Right cardiac atrium (tissue), 5 donors: ENCODE data around the gene DHRS3. TPM values are rescaled to one million over a fixed set of nuclear protein-coding genes. Genes with fewer than 3 reads are reported as not detected.
"Not testable (repeated sequence)": the region's sequence is repeated elsewhere in the genome, so short reads cannot be mapped to it uniquely, and the experiment has no call there.

ENCODE experiments used
- ATAC-seq, 2 donors: fragments of 200-7000 bp; cut with Tn5 transposase; one replicate each; pipeline versions ENCODE4 v1.8.0 to v1.9.1; 2020; ENCODE audit warnings: moderate library complexity in 2 of 2, mild to moderate bottlenecking in 1 of 2
- DNase-seq, 3 donors: peaks; one replicate each; pipeline ENCODE4 v3.0.0-alpha.2; 2020
- H3K27ac ChIP-seq: one replicate; pipeline ENCODE4 v1.5.1; 2013; ENCODE audit warnings: mild to moderate bottlenecking, low read length, control low read depth, moderate library complexity
- H3K27me3 ChIP-seq: one replicate; pipeline ENCODE4 v1.6.1; 2013; ENCODE audit not compliant: control insufficient read depth, insufficient read depth
- H3K4me1 ChIP-seq: one replicate; pipeline ENCODE4 v1.6.1; 2013; ENCODE audit warnings: low read length; ENCODE audit not compliant: control insufficient read depth, insufficient read depth
- H3K4me3 ChIP-seq: one replicate; pipeline ENCODE4 v1.5.1; 2013; ENCODE audit warnings: low read length, control low read depth
- H3K9me3 ChIP-seq: one replicate; pipeline ENCODE4 v1.6.1; 2013; ENCODE audit warnings: low read length; ENCODE audit not compliant: control insufficient read depth
- WGBS: extraction: QIAGEN DNeasy Blood & Tissue Kit; methylation state at CpG from one replicate; pipeline ENCODE4 v1.1.7; 2013; 5-methylcytosine and 5-hydroxymethylcytosine counted together
- intact Hi-C, 4 donors: fragments of 100-400 bp; cut with DNase I; formaldehyde crosslinking; loops; one replicate each; pipeline versions ENCODE4 v1.11.0 to v1.14.0; 2022 to 2023
- microRNA-seq, 2 donors: library from miRNA; unstranded; fragments of <30 nt; microRNA quantifications; one replicate each; pipeline ENCODE4 v1.2.0, GENCODE V29; 2020 to 2021
- polyA plus RNA-seq: library from polyadenylated mRNA; stranded (reverse); fragments of 200-250 nt; gene quantifications from one replicate; pipeline ENCODE4 v1.2.3, GENCODE V29; 2013
- total RNA-seq, 4 donors: library from RNA; stranded (reverse); fragmentation: NEBNext Ultra II Directional; extraction: Animal tissue kit (Norgen Biotek cat#: 25700); gene quantifications; one replicate each; pipeline ENCODE4 v1.2.1, GENCODE V29; 2021
- donor health status: healthy with polysubstance abuse.
- donor health status: DM: no; HTN: yes; CAD: no.
- donor health status: DM: no; HTN: no; CAD: no.
- donor health status: DM: no; HTN: yes; CAD: no; lungs with severe emphysema.
- donor health status: DM: yes; HTN: yes; CAD: no.

DHRS3 gene
- total and polyA plus RNA-seq, 5 donors: 53.6 to 97.0 (median 83.3) TPM

GRCh38 chr1:12524266-12524665 lies 93.7 kb downstream of the DHRS3 start:
- WGBS: 99% methylated on average over 2 of the region's 2 CpGs
- Histone ChIP-seq H3K27ac (no peak overlapping the region), H3K4me1 (peaks cover 5% of the 10 kb centered on the region)

GRCh38 chr1:12522780-12523179 lies 95.2 kb downstream of the DHRS3 start:
- H3K4me1 ChIP-seq, ATAC-seq, H3K27ac ChIP-seq, H3K4me3 ChIP-seq, intact Hi-C loops, H3K27me3 ChIP-seq, DNase-seq, H3K9me3 ChIP-seq: not testable (repeated sequence)
- WGBS: 99% methylated on average over 9 of the region's 9 CpGs

More at GRCh38 chr1:12524266-12524665, 93.7 kb downstream of the DHRS3 start:
- Histone ChIP-seq H3K27me3 (no peaks in the 10 kb centered on the region), H3K9me3 (no peaks in the 10 kb centered on the region), H3K4me3 (no peak overlapping the region)
- intact Hi-C loops: no loop called here
- ATAC-seq (no peak), DNase-seq (no peak)

- Histone ChIP-seq H3K9me3 (no peaks in the 10 kb centered on the region), H3K4me3 (no peak overlapping the region), H3K4me1 (peaks cover 6% of the 10 kb centered on the region), H3K27ac (no peak overlapping the region), H3K27me3 (no peaks in the 10 kb centered on the region)
- intact Hi-C loops: no loop called here
- DNase-seq (no peak), ATAC-seq (no peak)
- 79% methylated on average over 5 of the region's 5 CpGs for WGBS
These were observed 96.9 kb downstream of the DHRS3 start for GRCh38 chr1:12521096-12521495.

- no peak overlapping the region for H3K4me3 ChIP-seq
- H3K4me1 ChIP-seq: peaks cover 2% of the 10 kb centered on the region
- H3K9me3 ChIP-seq: no peaks in the 10 kb centered on the region
- no peak for DNase-seq
- no peak overlapping the region for H3K27ac ChIP-seq
- no peaks in the 10 kb centered on the region for H3K27me3 ChIP-seq
- ATAC-seq: no peak
- intact Hi-C loops: no loop called here
- WGBS: 82% methylated on average over 11 of the region's 11 CpGs
These were observed 98.2 kb downstream of the DHRS3 start for GRCh38 chr1:12519693-12520364.

- peak; percentile 92 to 96 (median 95) for DNase-seq
These were observed 98.9 kb downstream of the DHRS3 start for GRCh38 chr1:12518931-12519692.

More at GRCh38 chr1:12518931-12519692, 98.9 kb downstream of the DHRS3 start:
- Histone ChIP-seq H3K4me3 (no peak overlapping the region), H3K27ac (no peak overlapping the region), H3K4me1 (peaks cover 2% of the 10 kb centered on the region), H3K9me3 (no peaks in the 10 kb centered on the region), H3K27me3 (no peaks in the 10 kb centered on the region)
- WGBS: 18% methylated on average over 21 of the region's 21 CpGs
- peak; percentile 96 to 97 for ATAC-seq
- intact Hi-C loops: no loop called here

Small RNA genes lying within 50 kb of the gene (microRNA-seq; reads per million reads assigned to microRNA genes)
- gene MIR6730: 0 to 0.42 reads per million in 2 donors

Other genes with a start within 250 kb of the DHRS3 start
- gene AADACL4, start 25.9 kb upstream of the DHRS3 start, total RNA-seq: not detected
- gene AADACL4, start 25.9 kb upstream of the DHRS3 start, polyA plus RNA-seq: not detected
- gene AADACL3, start 97.9 kb upstream of the DHRS3 start, total RNA-seq: not detected
- gene AADACL3, start 97.9 kb upstream of the DHRS3 start, polyA plus RNA-seq: not detected
- not detected for gene CFAP107, start 128.0 kb upstream of the DHRS3 start, total RNA-seq
- not detected for gene CFAP107, start 128.0 kb upstream of the DHRS3 start, polyA plus RNA-seq
- not detected for gene PRAMEF12, start 155.5 kb upstream of the DHRS3 start, total RNA-seq
- not detected for gene PRAMEF12, start 155.5 kb upstream of the DHRS3 start, polyA plus RNA-seq
- gene PRAMEF1, start 173.2 kb upstream of the DHRS3 start, total RNA-seq: not detected
- gene PRAMEF1, start 173.2 kb upstream of the DHRS3 start, polyA plus RNA-seq: not detected
- not detected for gene PRAMEF11, start 213.2 kb upstream of the DHRS3 start, total RNA-seq
- gene PRAMEF11, start 213.2 kb upstream of the DHRS3 start, polyA plus RNA-seq: not detected
- not detected for gene HNRNPCL1, start 230.5 kb upstream of the DHRS3 start, total RNA-seq
- gene HNRNPCL1, start 230.5 kb upstream of the DHRS3 start, polyA plus RNA-seq: not detected
- not detected for gene PRAMEF2, start 238.9 kb upstream of the DHRS3 start, total RNA-seq
- not detected for gene PRAMEF2, start 238.9 kb upstream of the DHRS3 start, polyA plus RNA-seq